Lung (tissue), 12 donors: ENCODE data around the gene ANTKMT. TPM values are rescaled to one million over a fixed set of nuclear protein-coding genes. Genes with fewer than 3 reads are reported as not detected.

Source experiments
- ATAC-seq: fragments of 200-7000 bp; cut with Tn5 transposase; one replicate; pipeline ENCODE4 v1.9.1; 2020; ENCODE audit warnings: moderate number of reproducible peaks; ENCODE audit not compliant: insufficient read depth, low FRiP score
- DNase-seq, 3 donors: peaks; one replicate each; pipeline ENCODE4 v3.0.0-alpha.2; 2013 to 2017
- H3K27ac ChIP-seq, 2 donors: one replicate each; pipeline ENCODE4 v1.5.1; 2013; ENCODE audit warnings: mild to moderate bottlenecking in 2 of 2, moderate library complexity in 2 of 2, control low read depth in 1 of 2, inconsistent platforms in 1 of 2, low read depth in 1 of 2, low read length in 1 of 2
- H3K27me3 ChIP-seq, 3 donors: one replicate each; pipeline ENCODE4 v1.5.1; 2013; ENCODE audit warnings: low read length in 2 of 3; ENCODE audit not compliant: control insufficient read depth in 3 of 3, insufficient read depth in 3 of 3
- H3K36me3 ChIP-seq, 4 donors: one replicate each; pipeline ENCODE4 v1.5.1; 2013; ENCODE audit warnings: low read length in 4 of 4, mild to moderate bottlenecking in 1 of 4, moderate library complexity in 1 of 4; ENCODE audit not compliant: control insufficient read depth in 4 of 4, insufficient read depth in 4 of 4
- H3K4me1 ChIP-seq, 5 donors: one replicate each; pipeline ENCODE4 v1.5.1; 2013; ENCODE audit warnings: low read length in 5 of 5, mild to moderate bottlenecking in 2 of 5, moderate library complexity in 1 of 5; ENCODE audit not compliant: control insufficient read depth in 5 of 5, insufficient read depth in 5 of 5
- H3K4me3 ChIP-seq: one replicate; pipeline ENCODE4 v1.5.1; 2013; ENCODE audit warnings: mild to moderate bottlenecking, control low read depth, moderate library complexity
- H3K9ac ChIP-seq, 2 donors: one replicate each; pipeline ENCODE4 v1.5.1; 2013; ENCODE audit warnings: low read length in 2 of 2, control low read depth in 1 of 2; ENCODE audit not compliant: insufficient read depth in 1 of 2
- H3K9me3 ChIP-seq, 4 donors: one replicate each; pipeline ENCODE4 v1.5.1; 2013; ENCODE audit warnings: low read length in 3 of 4, mild to moderate bottlenecking in 1 of 4, moderate library complexity in 1 of 4; ENCODE audit not compliant: control insufficient read depth in 4 of 4, insufficient read depth in 3 of 4
- CTCF ChIP-seq: IDR thresholded peaks from 2 replicates; pipeline ENCODE4 v1.5.1; 2012; ENCODE audit warnings: mild to moderate bottlenecking; ENCODE audit errors: control extremely low read depth, extremely low read depth
- WGBS, 2 donors: extraction: QIAGEN DNeasy Blood & Tissue Kit; methylation state at CpG; one replicate each; pipeline ENCODE4 v1.1.7; 2013; 5-methylcytosine and 5-hydroxymethylcytosine counted together
- polyA plus RNA-seq, 2 donors: library from polyadenylated mRNA; stranded (reverse); fragments of 200-250 nt; gene quantifications; one replicate each; pipeline ENCODE4 v1.2.1, GENCODE V29; 2013
- total RNA-seq, 2 donors: library from RNA; depleted of rRNA in 1 of 2; stranded (reverse); fragments of >200 nt in 1 of 2; gene quantifications; one replicate each; pipeline ENCODE4 v1.2.1, GENCODE V29; 2014 to 2021
- donor health status: control.
- donor health status: control.
- donor health status: Bipolar disorder and iron deficiency.
- donor health status: healthy.
- donor health status: DM: yes; HTN: yes; CAD: no.

Gene ANTKMT
- total and polyA plus RNA-seq, 4 donors, result 9.2 to 65.7 (median 45.9) TPM

- no peak overlapping the region for H3K4me3 ChIP-seq
- H3K4me1 ChIP-seq, result peaks cover 0 to 9% (median 3%) of the 10 kb centered on the region in 5 donors
- ATAC-seq (no peak), DNase-seq (no peak)
- peaks cover 0 to 7% (median 4%) of the 10 kb centered on the region in 3 donors for H3K27me3 ChIP-seq
- H3K36me3 ChIP-seq, result peaks cover 4 to 42% (median 9%) of the 10 kb centered on the region in 4 donors
- no peak for TF ChIP-seq CTCF
- H3K9ac ChIP-seq, result no peak overlapping the region
- H3K9me3 ChIP-seq, result no peaks in the 10 kb centered on the region
- 90 to 91% methylated on average over 22 of the region's 22 CpGs for WGBS, 2 donors
- H3K27ac ChIP-seq, result no peak overlapping the region
Measured at GRCh38 chr16:730666-731509, 9.9 kb downstream of the ANTKMT start.

GRCh38 chr16:732332-732731 is 11.4 kb downstream of the ANTKMT start:
- Histone ChIP-seq H3K36me3 (peaks cover 5 to 52% (median 11%) of the 10 kb centered on the region in 4 donors), H3K4me1 (peaks cover 0 to 7% (median 3%) of the 10 kb centered on the region in 5 donors), H3K9ac (no peak overlapping the region), H3K4me3 (no peak overlapping the region), H3K27ac (no peak overlapping the region), H3K27me3 (peaks cover 0 to 3% (median 2%) of the 10 kb centered on the region in 3 donors), H3K9me3 (no peaks in the 10 kb centered on the region)
- ATAC-seq, result no peak
- TF ChIP-seq CTCF, result no peak
- WGBS, 2 donors, result 94 to 95% methylated on average over 12 of the region's 12 CpGs
- DNase-seq, result no peak

- peaks cover 5 to 57% (median 12%) of the 10 kb centered on the region in 4 donors for H3K36me3 ChIP-seq
- no peak for TF ChIP-seq CTCF
- H3K4me3 ChIP-seq, result no peak overlapping the region
- ATAC-seq (no peak), DNase-seq (no peak)
- H3K9ac ChIP-seq, result no peak overlapping the region
- WGBS, 2 donors, result 92% methylated on average over 13 of the region's 13 CpGs
- H3K4me1 ChIP-seq, result peaks cover 0 to 5% (median 3%) of the 10 kb centered on the region in 5 donors
- H3K27ac ChIP-seq, result no peak overlapping the region
- no peaks in the 10 kb centered on the region for H3K9me3 ChIP-seq
- no peaks in the 10 kb centered on the region for H3K27me3 ChIP-seq
Measured at GRCh38 chr16:732936-733335, 12.0 kb downstream of the ANTKMT start.
